ENCODE measurements around the gene GAST. TPM values are rescaled to one million over a fixed set of nuclear protein-coding genes. Genes with fewer than 3 reads are reported as not detected.
A peak's percentile ranks its signal among the peaks of the same experiment; 100 is the strongest.
"Not testable (repeated sequence)": the region's sequence is repeated elsewhere in the genome, so short reads cannot be mapped to it uniquely, and the experiment has no call there.

The GAST gene
- polyA plus RNA-seq, 2 donors, result not detected

DNA sequence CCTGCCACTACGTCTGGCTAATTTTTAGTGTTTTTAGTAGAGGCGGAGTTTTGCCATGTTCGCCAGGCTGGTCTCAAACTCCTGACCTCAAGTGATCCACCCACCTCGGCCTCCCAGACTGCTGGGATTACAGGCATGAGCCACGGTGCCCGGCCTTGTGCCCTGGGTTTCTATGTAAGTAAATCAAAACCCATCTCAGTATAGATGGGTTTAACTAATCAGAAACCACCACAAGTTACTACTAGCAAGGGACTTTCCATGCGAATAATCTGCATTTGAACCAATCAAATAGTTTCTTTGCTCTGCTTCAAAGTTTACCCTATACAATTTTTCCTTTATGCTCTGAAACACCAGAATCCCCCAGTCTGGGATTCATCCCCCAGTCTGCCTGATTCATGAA is 40.0 kb upstream of the GAST start:
- Histone ChIP-seq H3K4me1 (ENCODE audit: control insufficient read depth in 2 of 2, insufficient read depth in 2 of 2, low read length in 1 of 2) (peaks cover 0 to 11% of the 10 kb centered on the region in 2 donors), H3K9me3 (ENCODE audit: control insufficient read depth in 2 of 2, insufficient read depth in 1 of 2, low read depth in 1 of 2, low read length in 1 of 2) (no peaks in the 10 kb centered on the region), H3K27me3 (ENCODE audit: control insufficient read depth in 1 of 2, insufficient read depth in 2 of 2, low read length in 2 of 2) (no peaks in the 10 kb centered on the region), H3K36me3 (ENCODE audit: control insufficient read depth in 2 of 2, insufficient read depth in 2 of 2, low read length in 1 of 2) (no peaks in the 10 kb centered on the region), H3K4me3 (ENCODE audit: low read depth in 1 of 2, low read length in 2 of 2) (no peak overlapping the region), H3K27ac (ENCODE audit: low read depth in 2 of 2, low read length in 1 of 2) (no peak overlapping the region)
- WGBS, 2 donors, result 73 to 78% methylated on average over 7 of the region's 7 CpGs

DNA sequence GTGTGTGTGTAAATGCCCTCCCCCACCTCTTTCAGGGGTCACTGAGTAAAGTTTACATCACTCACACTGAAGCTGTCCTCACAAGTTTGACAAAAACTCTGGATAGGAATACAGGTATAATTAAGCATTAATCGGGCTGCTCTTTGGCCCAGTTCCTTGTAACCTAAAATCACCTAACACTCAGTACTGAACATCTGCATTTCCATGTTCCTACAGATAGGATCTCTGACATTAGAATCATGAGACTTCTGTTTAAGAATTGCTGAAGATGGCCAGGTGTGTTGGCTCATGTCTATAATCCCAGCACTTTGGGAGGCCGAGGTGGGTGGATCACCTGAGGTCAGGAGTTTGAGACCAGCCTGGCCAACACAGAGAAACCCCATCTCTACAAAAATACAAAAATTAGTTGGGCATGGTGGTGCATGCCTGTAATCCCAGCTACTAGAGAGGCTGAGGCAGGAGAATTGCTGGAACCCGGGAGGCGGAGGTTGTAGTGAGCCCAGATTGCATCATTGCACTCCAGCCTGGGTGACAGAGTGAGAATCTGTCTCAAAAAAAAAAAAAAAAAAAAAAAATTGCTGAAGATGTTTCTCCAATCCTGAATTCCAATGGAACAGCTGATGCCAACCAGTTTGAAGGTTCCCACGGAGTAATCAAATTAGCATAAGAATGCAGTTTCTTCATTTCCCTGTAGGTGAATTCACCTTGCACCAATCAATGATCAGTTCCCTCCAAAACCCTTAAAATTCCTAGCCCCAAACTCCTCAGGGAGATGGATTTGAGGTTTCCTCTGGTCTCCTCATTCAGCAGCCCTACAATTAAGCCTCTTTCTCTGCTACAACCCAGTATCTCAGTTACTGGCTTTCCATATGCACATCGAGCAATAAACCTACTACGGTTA is 36.7 kb upstream of the GAST start:
- H3K27me3 ChIP-seq (ENCODE audit: control insufficient read depth in 1 of 2, insufficient read depth in 2 of 2, low read length in 2 of 2); H3K4me1 ChIP-seq (ENCODE audit: control insufficient read depth in 2 of 2, insufficient read depth in 2 of 2, low read length in 1 of 2); H3K27ac ChIP-seq (ENCODE audit: low read depth in 2 of 2, low read length in 1 of 2); H3K4me3 ChIP-seq (ENCODE audit: low read depth in 1 of 2, low read length in 2 of 2); H3K9me3 ChIP-seq (ENCODE audit: control insufficient read depth in 2 of 2, insufficient read depth in 1 of 2, low read depth in 1 of 2, low read length in 1 of 2); H3K36me3 ChIP-seq (ENCODE audit: control insufficient read depth in 2 of 2, insufficient read depth in 2 of 2, low read length in 1 of 2): not testable (repeated sequence)
- WGBS, 2 donors, result 77 to 79% methylated on average over 7 of the region's 7 CpGs

DNA sequence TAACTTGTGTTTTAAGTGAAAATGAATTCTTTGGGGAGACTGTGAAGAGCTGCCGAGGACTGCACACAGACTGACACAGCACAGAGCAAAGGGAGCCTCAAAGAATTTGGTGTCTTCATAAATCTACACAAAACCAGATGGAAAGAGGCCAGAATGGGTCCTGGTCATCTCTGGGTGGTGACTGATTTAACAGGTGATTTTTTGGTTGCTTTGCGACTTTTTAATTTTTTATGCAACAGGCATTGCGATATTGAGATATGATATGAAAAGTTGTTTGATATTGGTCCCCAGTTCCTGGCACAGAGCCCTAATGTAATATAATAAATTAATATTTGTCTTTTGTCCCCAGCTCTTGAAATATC is 36.1 kb upstream of the GAST start:
- Histone ChIP-seq H3K4me1 (ENCODE audit: control insufficient read depth in 2 of 2, insufficient read depth in 2 of 2, low read length in 1 of 2) (no peaks in the 10 kb centered on the region), H3K9me3 (ENCODE audit: control insufficient read depth in 2 of 2, insufficient read depth in 1 of 2, low read depth in 1 of 2, low read length in 1 of 2) (no peaks in the 10 kb centered on the region), H3K27me3 (ENCODE audit: control insufficient read depth in 1 of 2, insufficient read depth in 2 of 2, low read length in 2 of 2) (no peaks in the 10 kb centered on the region), H3K4me3 (ENCODE audit: low read depth in 1 of 2, low read length in 2 of 2) (no peak overlapping the region), H3K27ac (ENCODE audit: low read depth in 2 of 2, low read length in 1 of 2) (no peak overlapping the region), H3K36me3 (ENCODE audit: control insufficient read depth in 2 of 2, insufficient read depth in 2 of 2, low read length in 1 of 2) (no peaks in the 10 kb centered on the region)
- 61 to 79% methylated on average over 3 of the region's 3 CpGs for WGBS, 2 donors

DNA sequence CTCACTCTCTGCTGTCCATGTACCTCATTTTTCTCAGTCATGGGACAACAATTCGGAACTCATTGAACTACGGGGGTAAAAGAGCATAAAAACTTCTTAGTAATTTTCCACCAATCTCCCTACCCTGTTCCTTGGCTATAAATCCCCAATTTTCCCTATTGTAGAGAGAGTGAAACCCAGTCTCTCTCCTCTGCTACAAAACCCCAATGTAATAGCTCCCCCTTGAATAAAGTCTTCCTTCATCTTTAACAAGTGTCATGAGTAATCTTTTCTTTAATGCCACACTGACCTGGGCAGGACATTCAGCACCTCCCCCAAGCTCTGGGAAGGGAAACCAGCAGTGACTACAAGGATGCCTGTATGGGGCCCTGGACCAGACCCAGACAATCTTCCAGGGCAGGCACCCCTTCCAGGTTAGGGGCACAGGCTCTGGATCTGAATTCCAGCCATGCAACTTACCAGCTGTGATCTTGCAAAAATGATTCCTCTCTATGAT is 33.7 kb upstream of the GAST start:
- H3K4me3 ChIP-seq (ENCODE audit: low read depth in 1 of 2, low read length in 2 of 2), result peak overlapping the region in 1 of 2 donors; percentile 33
- H3K27me3 ChIP-seq (ENCODE audit: control insufficient read depth in 1 of 2, insufficient read depth in 2 of 2, low read length in 2 of 2), result no peaks in the 10 kb centered on the region
- peak overlapping the region; percentile 78 to 93 for H3K27ac ChIP-seq (ENCODE audit: low read depth in 2 of 2, low read length in 1 of 2)
- WGBS, 2 donors, result 69 to 70% methylated on average over 2 of the region's 2 CpGs
- no peaks in the 10 kb centered on the region for H3K4me1 ChIP-seq (ENCODE audit: control insufficient read depth in 2 of 2, insufficient read depth in 2 of 2, low read length in 1 of 2)
- H3K9me3 ChIP-seq (ENCODE audit: control insufficient read depth in 2 of 2, insufficient read depth in 1 of 2, low read depth in 1 of 2, low read length in 1 of 2), result no peaks in the 10 kb centered on the region
- no peaks in the 10 kb centered on the region for H3K36me3 ChIP-seq (ENCODE audit: control insufficient read depth in 2 of 2, insufficient read depth in 2 of 2, low read length in 1 of 2)

DNA sequence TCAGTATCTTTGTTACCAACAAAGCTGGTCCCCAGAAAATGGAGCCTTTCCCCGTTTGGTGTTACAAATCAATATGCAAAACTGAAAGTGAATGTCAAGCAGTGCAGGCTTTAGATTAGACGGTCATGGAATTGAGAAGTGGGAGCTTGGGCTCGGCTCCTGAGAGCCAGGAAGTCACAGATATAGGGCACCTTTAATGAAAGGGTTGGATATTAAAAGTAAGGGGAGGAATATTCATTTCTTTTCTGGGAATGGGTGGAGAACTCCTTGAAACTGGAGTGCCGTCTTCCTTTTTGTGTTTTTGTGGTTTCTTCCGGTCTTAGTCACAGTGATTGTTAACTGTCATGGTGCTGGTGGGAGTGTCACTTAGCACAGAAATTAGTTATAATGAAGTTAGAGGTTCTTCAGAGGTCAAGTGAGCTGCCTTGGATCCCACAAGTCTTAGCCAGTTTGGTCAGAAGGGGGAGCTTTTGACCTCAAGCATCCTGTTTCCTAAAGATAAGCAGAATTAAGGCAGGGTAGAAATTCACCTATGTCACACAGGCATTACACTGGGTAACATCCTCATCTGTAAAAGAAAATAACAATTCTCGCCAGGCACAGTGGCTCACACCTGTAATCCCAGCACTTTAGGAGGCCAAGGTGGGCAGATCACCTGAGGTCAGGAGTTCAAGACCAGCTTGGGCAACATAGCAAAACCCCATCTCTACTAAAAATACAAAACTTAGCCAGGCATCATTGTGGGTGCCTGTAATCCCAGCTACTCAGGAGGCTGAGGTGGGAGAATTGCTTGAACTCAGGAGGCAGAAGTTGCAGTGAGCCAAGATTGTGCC is 33.0 kb upstream of the GAST start:
- 22 to 27% methylated on average over 6 of the region's 6 CpGs for WGBS, 2 donors
- Histone ChIP-seq H3K27me3 (ENCODE audit: control insufficient read depth in 1 of 2, insufficient read depth in 2 of 2, low read length in 2 of 2) (no peaks in the 10 kb centered on the region), H3K9me3 (ENCODE audit: control insufficient read depth in 2 of 2, insufficient read depth in 1 of 2, low read depth in 1 of 2, low read length in 1 of 2) (no peaks in the 10 kb centered on the region), H3K4me1 (ENCODE audit: control insufficient read depth in 2 of 2, insufficient read depth in 2 of 2, low read length in 1 of 2) (no peaks in the 10 kb centered on the region), H3K36me3 (ENCODE audit: control insufficient read depth in 2 of 2, insufficient read depth in 2 of 2, low read length in 1 of 2) (no peaks in the 10 kb centered on the region), H3K27ac (ENCODE audit: low read depth in 2 of 2, low read length in 1 of 2) (peak overlapping the region; percentile 78 to 93), H3K4me3 (ENCODE audit: low read depth in 1 of 2, low read length in 2 of 2) (peak overlapping the region in 1 of 2 donors; percentile 33)

DNA sequence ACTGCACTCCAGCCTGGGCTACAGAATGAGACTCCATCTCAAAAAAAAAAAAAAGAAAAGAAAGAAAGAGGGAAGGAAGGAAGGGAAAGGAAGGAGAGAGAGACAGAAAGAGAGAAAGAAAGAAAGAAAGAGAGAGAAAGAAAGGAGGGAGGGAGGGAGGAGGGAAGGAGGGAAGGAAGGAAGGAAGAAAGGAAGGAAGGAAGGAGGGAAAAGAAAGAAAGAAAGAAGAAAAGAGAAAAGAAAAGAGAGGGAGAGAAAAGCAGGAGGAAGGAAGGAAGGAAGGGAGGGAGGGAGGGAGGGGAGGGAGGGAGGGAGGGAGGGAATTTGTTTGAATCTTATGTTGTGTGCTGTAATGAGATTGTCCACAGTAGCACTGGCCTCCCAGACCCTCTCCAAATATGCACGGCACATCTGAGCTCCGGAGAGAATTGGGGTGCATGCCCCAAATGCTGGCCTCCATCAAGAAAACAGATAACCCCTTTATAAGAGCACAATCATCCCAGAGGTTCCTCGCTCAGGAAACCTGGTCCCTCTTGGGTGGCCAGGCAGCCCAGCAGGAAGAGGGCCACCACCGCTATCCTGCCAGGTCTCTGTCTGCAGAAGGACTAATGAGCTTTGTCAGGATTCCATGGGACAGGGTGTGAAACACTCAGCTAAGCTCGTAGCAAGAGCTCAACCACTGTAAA is 32.2 kb upstream of the GAST start:
- Histone ChIP-seq H3K4me1 (ENCODE audit: control insufficient read depth in 2 of 2, insufficient read depth in 2 of 2, low read length in 1 of 2) (no peaks in the 10 kb centered on the region), H3K9me3 (ENCODE audit: control insufficient read depth in 2 of 2, insufficient read depth in 1 of 2, low read depth in 1 of 2, low read length in 1 of 2) (no peaks in the 10 kb centered on the region), H3K4me3 (ENCODE audit: low read depth in 1 of 2, low read length in 2 of 2) (no peak overlapping the region), H3K36me3 (ENCODE audit: control insufficient read depth in 2 of 2, insufficient read depth in 2 of 2, low read length in 1 of 2) (no peaks in the 10 kb centered on the region), H3K27me3 (ENCODE audit: control insufficient read depth in 1 of 2, insufficient read depth in 2 of 2, low read length in 2 of 2) (no peaks in the 10 kb centered on the region), H3K27ac (ENCODE audit: low read depth in 2 of 2, low read length in 1 of 2) (peak overlapping the region in 1 of 2 donors; percentile 93)
- 79 to 86% methylated on average over 5 of the region's 5 CpGs for WGBS, 2 donors

DNA sequence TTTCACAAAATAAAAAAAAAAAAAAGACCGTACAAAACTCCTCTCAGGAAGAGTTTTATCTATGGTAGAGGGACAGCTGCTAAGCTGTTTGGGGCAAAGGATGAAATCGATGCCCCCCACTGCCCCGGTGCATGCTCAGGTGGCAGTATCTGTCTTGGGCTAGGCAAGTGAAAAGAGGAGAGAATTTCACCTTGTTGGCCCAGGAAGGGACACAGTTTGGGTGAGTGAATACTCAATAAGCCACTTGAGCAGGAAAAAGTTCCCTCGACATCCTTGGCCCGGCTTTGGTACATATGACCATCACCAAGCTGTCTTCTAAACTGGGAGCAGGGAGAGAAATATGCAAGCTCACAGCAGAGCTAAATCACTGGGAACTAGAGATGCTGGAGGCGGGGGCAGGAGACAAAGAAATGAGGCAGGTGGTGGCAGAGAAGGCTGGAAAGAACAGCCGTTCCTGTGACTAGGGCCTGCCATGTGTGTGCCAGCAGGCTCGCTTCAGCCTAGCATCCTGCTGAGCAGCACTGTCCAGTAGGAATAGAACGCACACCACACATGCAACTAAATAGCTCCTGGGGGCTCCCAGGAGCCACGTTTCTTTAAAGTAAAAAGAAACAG is 31.6 kb upstream of the GAST start:
- 84 to 87% methylated on average over 10 of the region's 10 CpGs for WGBS, 2 donors

DNA sequence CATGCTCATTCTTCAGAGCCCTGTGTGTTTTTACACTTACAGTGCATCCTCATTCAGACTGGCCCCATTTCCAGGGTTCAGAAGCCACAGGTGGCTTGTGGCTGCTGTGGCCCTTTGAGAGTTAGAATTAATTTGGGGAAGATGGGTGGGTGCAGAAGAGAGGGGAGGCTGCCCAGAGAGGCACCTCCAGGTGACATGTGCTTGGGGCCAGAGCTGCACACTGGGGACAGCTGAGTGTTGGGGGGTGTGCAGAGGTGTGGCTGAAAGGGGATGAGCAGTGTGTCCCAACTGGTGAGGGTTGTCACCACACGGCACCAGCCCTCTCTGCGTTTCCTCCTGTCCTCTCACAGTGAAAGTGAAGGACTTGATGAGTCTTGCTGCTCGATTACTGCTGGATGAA is 30.4 kb upstream of the GAST start:
- H3K4me3 ChIP-seq (ENCODE audit: low read depth in 1 of 2, low read length in 2 of 2), result no peak overlapping the region
- no peaks in the 10 kb centered on the region for H3K27me3 ChIP-seq (ENCODE audit: control insufficient read depth in 1 of 2, insufficient read depth in 2 of 2, low read length in 2 of 2)
- no peaks in the 10 kb centered on the region for H3K36me3 ChIP-seq (ENCODE audit: control insufficient read depth in 2 of 2, insufficient read depth in 2 of 2, low read length in 1 of 2)
- H3K9me3 ChIP-seq (ENCODE audit: control insufficient read depth in 2 of 2, insufficient read depth in 1 of 2, low read depth in 1 of 2, low read length in 1 of 2), result no peaks in the 10 kb centered on the region
- H3K27ac ChIP-seq (ENCODE audit: low read depth in 2 of 2, low read length in 1 of 2), result no peak overlapping the region
- no peaks in the 10 kb centered on the region for H3K4me1 ChIP-seq (ENCODE audit: control insufficient read depth in 2 of 2, insufficient read depth in 2 of 2, low read length in 1 of 2)
- 85 to 92% methylated on average over 3 of the region's 3 CpGs for WGBS, 2 donors

More for the DNA sequence above, 31.6 kb upstream of the GAST start:
- H3K27me3 ChIP-seq (ENCODE audit: control insufficient read depth in 1 of 2, insufficient read depth in 2 of 2, low read length in 2 of 2), result no peaks in the 10 kb centered on the region
- no peaks in the 10 kb centered on the region for H3K9me3 ChIP-seq (ENCODE audit: control insufficient read depth in 2 of 2, insufficient read depth in 1 of 2, low read depth in 1 of 2, low read length in 1 of 2)
- no peaks in the 10 kb centered on the region for H3K36me3 ChIP-seq (ENCODE audit: control insufficient read depth in 2 of 2, insufficient read depth in 2 of 2, low read length in 1 of 2)
- H3K4me3 ChIP-seq (ENCODE audit: low read depth in 1 of 2, low read length in 2 of 2), result no peak overlapping the region
- H3K27ac ChIP-seq (ENCODE audit: low read depth in 2 of 2, low read length in 1 of 2), result no peak overlapping the region
- no peaks in the 10 kb centered on the region for H3K4me1 ChIP-seq (ENCODE audit: control insufficient read depth in 2 of 2, insufficient read depth in 2 of 2, low read length in 1 of 2)

DNA sequence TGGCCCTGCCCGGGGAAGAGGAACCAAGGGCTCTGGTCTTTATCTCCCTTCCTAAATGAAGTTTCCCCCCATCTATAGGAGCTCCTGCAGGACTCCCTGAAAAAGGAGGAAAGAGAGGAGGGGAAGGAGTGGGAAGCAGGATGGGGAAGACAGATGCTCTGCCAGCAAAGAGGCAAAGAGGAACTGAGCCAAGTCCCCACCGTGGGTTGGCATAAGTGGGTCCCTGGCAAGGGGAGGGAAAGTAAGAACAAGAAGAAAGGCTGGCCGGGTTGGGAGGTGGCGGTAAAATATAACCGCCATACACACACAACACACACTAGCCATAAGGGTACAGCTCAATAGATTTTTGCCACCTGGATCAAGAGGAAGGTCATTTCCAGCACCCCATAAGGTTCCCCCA is 29.5 kb upstream of the GAST start:
- WGBS, 2 donors, result 80 to 81% methylated on average over 5 of the region's 5 CpGs
- Histone ChIP-seq H3K4me3 (ENCODE audit: low read depth in 1 of 2, low read length in 2 of 2) (no peak overlapping the region), H3K9me3 (ENCODE audit: control insufficient read depth in 2 of 2, insufficient read depth in 1 of 2, low read depth in 1 of 2, low read length in 1 of 2) (no peaks in the 10 kb centered on the region), H3K27me3 (ENCODE audit: control insufficient read depth in 1 of 2, insufficient read depth in 2 of 2, low read length in 2 of 2) (no peaks in the 10 kb centered on the region), H3K36me3 (ENCODE audit: control insufficient read depth in 2 of 2, insufficient read depth in 2 of 2, low read length in 1 of 2) (no peaks in the 10 kb centered on the region), H3K4me1 (ENCODE audit: control insufficient read depth in 2 of 2, insufficient read depth in 2 of 2, low read length in 1 of 2) (no peaks in the 10 kb centered on the region), H3K27ac (ENCODE audit: low read depth in 2 of 2, low read length in 1 of 2) (no peak overlapping the region)

Measured in esophagus (tissue), 2 donors.